HepG2 (cell line): ENCODE data around the gene PTGDS. TPM values are rescaled to one million over a fixed set of nuclear protein-coding genes. Genes with fewer than 3 reads are reported as not detected.
A peak's percentile ranks its signal among the peaks of the same experiment; 100 is the strongest.

Experiments
- AHDC1 ChIP-seq: sonication (generic); formaldehyde crosslinking; IDR thresholded peaks from 2 replicates; pipeline ENCODE4 v1.5.1; 2020; ENCODE audit warnings: mild to moderate bottlenecking, missing genetic modification reagents, borderline replicate concordance
- CEBPG ChIP-seq: IDR thresholded peaks from 2 replicates; pipeline ENCODE4 v1.6.1; 2016
- DRAP1 ChIP-seq: IDR thresholded peaks from 2 replicates; pipeline ENCODE4 v1.6.1; 2016; ENCODE audit warnings: missing genetic modification reagents, missing compliant biosample characterization
- FOXA3 ChIP-seq: IDR thresholded peaks from 2 replicates; pipeline ENCODE4 v1.6.1; 2016; ENCODE audit warnings: missing genetic modification reagents, missing compliant biosample characterization
- HNRNPL ChIP-seq: fragments of 200-400 bp; formaldehyde crosslinking; IDR thresholded peaks from 2 replicates; pipeline ENCODE4 v1.6.1; 2017; ENCODE audit warnings: mild to moderate bottlenecking, low read depth, low read length
- MBD4 ChIP-seq: IDR thresholded peaks from 2 replicates; pipeline ENCODE4 v1.6.1; 2012; ENCODE audit warnings: low read length, inconsistent platforms, borderline replicate concordance
- MTERF4 ChIP-seq: sonication (generic); formaldehyde crosslinking; IDR thresholded peaks from 2 replicates; pipeline ENCODE4 v1.8.0; 2023; ENCODE audit warnings: mild to moderate bottlenecking, missing genetic modification reagents
- SIX1 ChIP-seq: sonication (generic); formaldehyde crosslinking; IDR thresholded peaks from 2 replicates; pipeline ENCODE4 v1.4.0; 2020; ENCODE audit warnings: missing genetic modification reagents, borderline replicate concordance
- SOX13 ChIP-seq, 3 experiments: fragments of 450-650 bp in 1 of 3; sonication (generic) in 1 of 3; formaldehyde crosslinking in 1 of 3; IDR thresholded peaks in 2 of 3; conservative IDR thresholded peaks in 1 of 3; 2 replicates each; pipeline versions ENCODE4 v1.5.0 to v1.6.1; 2016 to 2020; ENCODE audit warnings: antibody characterized with exemption in 1 of 3, mild to moderate bottlenecking in 1 of 3, missing compliant biosample characterization in 1 of 3, missing genetic modification reagents in 1 of 3, moderate library complexity in 1 of 3
- TIGD3 ChIP-seq: sonication (generic); formaldehyde crosslinking; IDR thresholded peaks from 2 replicates; pipeline ENCODE4 v1.5.1; 2020; ENCODE audit warnings: mild to moderate bottlenecking, missing genetic modification reagents, borderline replicate concordance
- YEATS2 ChIP-seq: sonication (generic); formaldehyde crosslinking; IDR thresholded peaks from 2 replicates; pipeline ENCODE4 v1.4.0; 2020; ENCODE audit warnings: missing genetic modification reagents, borderline replicate concordance
- ZC3H13 ChIP-seq: sonication (generic); formaldehyde crosslinking; IDR thresholded peaks from 2 replicates; pipeline ENCODE4 v1.8.1; 2023; ENCODE audit warnings: mild to moderate bottlenecking, missing genetic modification reagents, moderate library complexity
- ZFP90 ChIP-seq: sonication (generic); formaldehyde crosslinking; IDR thresholded peaks from 2 replicates; pipeline ENCODE4 v1.8.0; 2022; ENCODE audit warnings: missing genetic modification reagents, mild to moderate bottlenecking, inconsistent platforms, borderline replicate concordance
- ZNF280D ChIP-seq: sonication (generic); formaldehyde crosslinking; IDR thresholded peaks from 2 replicates; pipeline ENCODE4 v1.5.1; 2020; ENCODE audit warnings: mild to moderate bottlenecking, missing genetic modification reagents
- ZNF557 ChIP-seq: sonication (generic); formaldehyde crosslinking; IDR thresholded peaks from 2 replicates; pipeline ENCODE4 v1.4.0; 2020; ENCODE audit warnings: missing genetic modification reagents
- ZNF577 ChIP-seq: sonication (generic); formaldehyde crosslinking; IDR thresholded peaks from 2 replicates; pipeline ENCODE4 v1.4.0; 2020; ENCODE audit warnings: mild to moderate bottlenecking, low read depth, missing genetic modification reagents, borderline replicate concordance
- ZNF768 ChIP-seq: sonication (generic); formaldehyde crosslinking; IDR thresholded peaks from 2 replicates; pipeline ENCODE4 v1.4.0; 2020; ENCODE audit warnings: missing genetic modification reagents
- polyA plus RNA-seq, 8 experiments: library from polyadenylated mRNA; depleted of rRNA in 3 of 8; stranded (reverse) in 7 of 8; unstranded in 1 of 8; fragments of >200 nt; fragmentation: Illumina TruSeq in 4 of 8; extraction: Trizol in 4 of 8; gene quantifications; 2 replicates each; pipeline versions ENCODE4 v1.2.1 to v1.2.3, GENCODE V29; 2011 to 2016; ENCODE audit warnings: low read depth in 4 of 8, missing spikeins in 1 of 8, mixed read lengths in 1 of 8; ENCODE audit not compliant: insufficient read depth in 1 of 8
- total RNA-seq, 5 experiments: library from RNA; depleted of rRNA; stranded (reverse); fragments of >200 nt; fragmentation: Illumina TruSeq; extraction: Trizol; gene quantifications; 2 replicates each; pipeline ENCODE4 v1.2.3, GENCODE V29; 2016; ENCODE audit warnings: low read depth in 1 of 5

Gene PTGDS
- total and polyA plus RNA-seq, 2 of the 13 experiments (the other 11 are each of a cell fraction or from before 2014, with no cell fraction given), result 0.33 to 0.50 TPM

GRCh38 chr9:136990242-136990911, 13.1 kb downstream of the PTGDS start (continued):
- no peak for TF ChIP-seq ZC3H13 (CRISPR knock-in tag)
- TF ChIP-seq ZNF577 (CRISPR knock-in tag), result no peak
- TF ChIP-seq ZFP90 (CRISPR knock-in tag), result no peak
- no peak for TF ChIP-seq ZNF557 (CRISPR knock-in tag)
- no peak for TF ChIP-seq MBD4
- no peak for TF ChIP-seq SIX1 (CRISPR knock-in tag)
- TF ChIP-seq AHDC1 (CRISPR knock-in tag), result no peak
- TF ChIP-seq YEATS2 (CRISPR knock-in tag), result no peak
- TF ChIP-seq HNRNPL, result no peak
- TF ChIP-seq CEBPG (CRISPR knock-in tag), result peak; percentile 49
- peak; percentile 42; the same call in 1 of the 2 replicates for TF ChIP-seq ZNF280D
- TF ChIP-seq FOXA3 (CRISPR knock-in tag), result peak; percentile 10; the same call in 1 of the 2 replicates
- TF ChIP-seq DRAP1, result no peak
- TF ChIP-seq SOX13 (IDR thresholded peaks at IDR 0.05), result no peak
- no peak for TF ChIP-seq SOX13 (CRISPR knock-in tag; conservative IDR thresholded peaks at IDR 0.05 in 1 of 2, IDR thresholded peaks at IDR 0.05 in 1 of 2)
- TF ChIP-seq ZNF768, result no peak
- TF ChIP-seq MTERF4 (CRISPR knock-in tag), result no peak
- TF ChIP-seq TIGD3, result no peak
